HFF-Myc (cell line): Measurements from ENCODE around the gene NRM.
"Not testable (repeated sequence)": the region's sequence is repeated elsewhere in the genome, so short reads cannot be mapped to it uniquely, and the experiment has no call there.

ENCODE experiments used
- DNase-seq: peaks from one replicate; pipeline ENCODE4 v3.0.0-alpha.2; 2011; ENCODE audit warnings: low read depth; ENCODE audit errors: extremely low read depth
- H3K4me3 ChIP-seq: replicated peaks from 2 replicates; pipeline ENCODE4 v1.5.1; 2011; ENCODE audit warnings: low read depth, mild to moderate bottlenecking, control low read depth, low read length
- CTCF ChIP-seq: IDR thresholded peaks from 2 replicates; pipeline ENCODE4 v1.5.1; 2012; ENCODE audit warnings: mild to moderate bottlenecking, low read depth, low read length, control low read depth; ENCODE audit errors: missing control alignments

Gene NRM

GRCh38 chr6:30679765-30680535 is 10.8 kb downstream of the NRM start:
- no peak for TF ChIP-seq CTCF
- DNase-seq = no peak
- peak overlapping the region; percentile 23 for H3K4me3 ChIP-seq

GRCh38 chr6:30678964-30679726 is 11.6 kb downstream of the NRM start:
- TF ChIP-seq CTCF = peak; percentile 98
- DNase-seq = peak; percentile 47
- H3K4me3 ChIP-seq = peak overlapping the region; percentile 23

- no peak for TF ChIP-seq CTCF
- no peak overlapping the region for H3K4me3 ChIP-seq
- DNase-seq = no peak
Measured at GRCh38 chr6:30676660-30677285, 14.0 kb downstream of the NRM start.

GRCh38 chr6:30672445-30673253 is 18.1 kb downstream of the NRM start, which contains the start of gene DHX16:
DHX16 (minus strand) TSS chr6:30673006; CDS start chr6:30672841, 165 bp downstream.
- peak; percentile 92 for TF ChIP-seq CTCF
- H3K4me3 ChIP-seq = peak within 1 kb of the TSS; percentile 98

GRCh38 chr6:30670760-30671527 is 19.8 kb downstream of the NRM start:
- no peak for DNase-seq
- no peak overlapping the region; the same call in 1 of the 2 replicates for H3K4me3 ChIP-seq

More at GRCh38 chr6:30672445-30673253, 18.1 kb downstream of the NRM start, which contains the start of gene DHX16:
- peak; percentile 97 for DNase-seq

GRCh38 chr6:30666300-30666699 is 24.5 kb downstream of the NRM start:
- DNase-seq, H3K4me3 ChIP-seq: not testable (repeated sequence)

More at GRCh38 chr6:30670760-30671527, 19.8 kb downstream of the NRM start:
- no peak for TF ChIP-seq CTCF
